ENCODE measurements around the gene SPRYD7.
"Not testable (repeated sequence)": the region's sequence is repeated elsewhere in the genome, so short reads cannot be mapped to it uniquely, and the experiment has no call there.

Gene SPRYD7

GRCh38 chr13:49936075-49936967, at the start of gene SPRYD7:
Gene SPRYD7, minus strand, starts transcription at chr13:49936340. Its CDS starts 105 bp downstream, at chr13:49936235.
- DNase-seq (ENCODE audit: low read depth), result peak; percentile 90

GRCh38 chr13:49985129-49985528, 49.0 kb upstream of the SPRYD7 start:
- no peak for DNase-seq (ENCODE audit: low read depth)

- no peak for DNase-seq (ENCODE audit: low read depth)
These were observed 44.1 kb upstream of the SPRYD7 start for GRCh38 chr13:49980266-49980665.

- DNase-seq (ENCODE audit: low read depth), result no peak
These were observed 41.9 kb upstream of the SPRYD7 start for GRCh38 chr13:49977992-49978391.

- DNase-seq (ENCODE audit: low read depth), result peak; percentile 61
These were observed 40.4 kb upstream of the SPRYD7 start for GRCh38 chr13:49976314-49977258.

GRCh38 chr13:49975826-49976225, 39.7 kb upstream of the SPRYD7 start:
- no peak for DNase-seq (ENCODE audit: low read depth)

GRCh38 chr13:49972709-49973108, 36.6 kb upstream of the SPRYD7 start:
- no peak for DNase-seq (ENCODE audit: low read depth)

GRCh38 chr13:49967456-49967855, 31.3 kb upstream of the SPRYD7 start:
- no peak for DNase-seq (ENCODE audit: low read depth)

GRCh38 chr13:49958321-49958720, 22.2 kb upstream of the SPRYD7 start:
- DNase-seq (ENCODE audit: low read depth), result no peak

GRCh38 chr13:49956131-49956530, 20.0 kb upstream of the SPRYD7 start:
- no peak for DNase-seq (ENCODE audit: low read depth)

- DNase-seq (ENCODE audit: low read depth), result no peak
These were observed 18.7 kb upstream of the SPRYD7 start for GRCh38 chr13:49954674-49955455.

- DNase-seq (ENCODE audit: low read depth), result no peak
These were observed 17.4 kb upstream of the SPRYD7 start for GRCh38 chr13:49953560-49953959.

- no peak for DNase-seq (ENCODE audit: low read depth)
These were observed 15.8 kb upstream of the SPRYD7 start for GRCh38 chr13:49951754-49952535.

GRCh38 chr13:49948777-49949270, 12.7 kb upstream of the SPRYD7 start:
- not testable (repeated sequence) for DNase-seq (ENCODE audit: low read depth)

- no peak for DNase-seq (ENCODE audit: low read depth)
These were observed 3.2 kb upstream of the SPRYD7 start for GRCh38 chr13:49939321-49939720.

- no peak for DNase-seq (ENCODE audit: low read depth)
These were observed 2.8 kb upstream of the SPRYD7 start for GRCh38 chr13:49938921-49939320.

- no peak for DNase-seq (ENCODE audit: low read depth)
These were observed 2.2 kb upstream of the SPRYD7 start for GRCh38 chr13:49938314-49938713.

GRCh38 chr13:49936968-49937273, 781 bp upstream of the SPRYD7 start:
- DNase-seq (ENCODE audit: low read depth), result no peak

GRCh38 chr13:49935171-49936074, 717 bp downstream of the SPRYD7 start:
- peak; percentile 8 for DNase-seq (ENCODE audit: low read depth)

- DNase-seq (ENCODE audit: low read depth), result no peak
These were observed 2.6 kb downstream of the SPRYD7 start for GRCh38 chr13:49933511-49933910.

Measured in activated T-helper 1 cell treated with Interleukin-2 at 50 U/mL for 16 hours (primary cell).